ENCODE measurements around the gene ACE2.
A peak's percentile ranks its signal among the peaks of the same experiment; 100 is the strongest.

Gene ACE2

GRCh38 chrX:15574017-15574416 lies 26.7 kb downstream of the ACE2 start:
- DNase-seq: no peak

- no peak for DNase-seq
These were observed 30.6 kb downstream of the ACE2 start for GRCh38 chrX:15570145-15570544.

DNA sequence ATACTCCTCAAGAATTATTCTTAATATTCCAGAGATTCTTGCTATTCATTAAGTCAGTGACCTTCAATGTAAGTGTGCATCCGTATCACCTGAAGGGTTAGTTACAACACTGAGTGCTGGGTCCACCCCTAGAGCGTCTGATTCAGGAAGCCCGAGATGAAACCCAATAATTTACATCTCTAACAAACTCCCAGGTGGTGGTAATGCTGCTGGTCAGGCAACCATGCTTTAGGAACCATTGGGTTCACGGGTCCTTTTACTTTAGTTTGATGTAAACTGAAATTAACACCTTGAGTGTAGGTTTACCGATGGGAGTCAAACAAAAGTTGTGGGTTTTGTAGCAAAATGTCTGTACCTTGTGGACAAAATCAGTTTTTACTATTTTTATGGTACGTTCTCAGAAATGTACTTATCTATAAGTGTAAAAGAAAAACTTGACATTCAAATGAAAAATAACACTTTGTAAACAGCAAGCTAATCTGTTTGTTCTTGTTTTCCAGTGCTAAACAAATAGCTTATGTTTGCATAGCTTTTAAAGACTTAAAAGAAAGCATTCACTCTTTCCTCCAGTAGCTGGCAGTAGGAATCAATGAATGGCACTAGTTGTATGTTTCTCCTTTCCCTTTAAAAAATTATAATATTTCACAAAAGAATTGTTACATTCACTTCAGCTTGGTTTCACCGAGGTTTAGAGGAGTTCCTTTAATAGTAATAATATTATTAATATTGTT lies 32.7 kb downstream of the ACE2 start:
- no peak for DNase-seq

DNA sequence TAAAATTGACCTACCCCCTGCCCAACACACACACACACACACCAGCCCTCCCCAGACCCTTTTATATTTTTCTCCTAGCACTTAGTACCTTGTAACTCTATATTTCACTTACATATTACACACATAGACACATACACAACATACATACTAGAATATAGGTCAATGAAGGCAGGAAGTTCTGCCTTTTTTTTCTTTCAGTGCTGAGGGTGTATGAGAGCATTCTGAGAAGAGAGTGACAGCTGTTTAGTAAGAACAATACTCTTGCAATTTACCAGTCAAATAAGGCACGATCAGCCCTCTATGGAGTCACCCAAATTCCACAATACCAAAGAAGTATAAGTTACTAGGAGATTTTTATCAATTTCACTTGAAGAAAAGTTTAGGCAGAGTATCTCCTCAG lies 33.5 kb downstream of the ACE2 start:
- DNase-seq: no peak

- DNase-seq: no peak
These were observed 34.5 kb downstream of the ACE2 start for GRCh38 chrX:15566244-15566643.

DNA sequence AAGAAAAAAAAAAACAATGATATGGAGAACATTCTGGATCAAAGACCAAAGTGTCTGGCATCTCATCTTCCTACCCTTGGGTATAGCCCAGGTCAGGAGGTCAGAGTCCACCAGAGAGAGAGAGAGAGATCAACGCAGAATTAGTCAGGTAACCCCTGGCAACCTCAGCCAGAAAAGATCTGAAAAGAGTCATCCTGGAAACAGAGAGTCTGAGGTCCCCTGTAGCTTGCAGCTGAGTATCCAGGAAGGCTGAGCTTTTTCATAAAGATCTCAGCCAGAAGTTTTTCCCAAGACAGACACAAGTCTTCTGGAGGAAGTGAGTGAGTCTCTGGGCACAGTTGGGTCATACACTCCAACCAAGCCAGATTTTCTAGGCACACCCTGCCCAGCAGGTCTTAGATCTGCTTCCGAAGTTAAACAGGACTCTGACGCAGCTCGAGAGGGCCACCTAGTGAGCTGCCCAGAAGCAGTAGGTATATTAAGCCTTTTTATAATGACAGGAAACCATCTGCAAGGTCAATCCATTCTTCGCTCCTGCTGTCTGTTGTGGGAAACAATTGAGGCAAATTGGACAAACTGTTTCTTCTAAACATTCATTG lies 35.7 kb downstream of the ACE2 start:
- DNase-seq: peak; percentile 65

DNA sequence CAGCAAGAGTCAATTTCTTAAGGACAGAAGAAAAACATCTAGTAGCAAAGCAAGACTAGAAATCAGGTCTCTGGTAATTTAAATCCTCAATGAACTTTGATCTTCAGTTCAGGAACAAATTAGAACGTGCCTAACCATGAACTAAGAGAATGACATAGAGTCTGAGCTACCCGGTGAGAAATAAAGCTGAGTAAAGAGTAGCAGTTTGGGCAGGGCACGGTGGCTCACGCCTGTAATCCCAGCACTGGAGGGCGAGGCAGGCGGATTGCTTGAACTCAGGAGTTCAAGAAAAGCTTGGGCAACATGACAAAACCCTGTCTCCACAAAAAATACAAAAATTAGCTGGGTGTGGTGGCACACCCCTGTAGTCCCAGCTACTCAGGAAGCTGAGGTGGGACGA lies 37.7 kb downstream of the ACE2 start:
- no peak for DNase-seq

GRCh38 chrX:15560924-15561323 lies 39.8 kb downstream of the ACE2 start:
- no peak for DNase-seq

GRCh38 chrX:15559227-15559626 lies 41.5 kb downstream of the ACE2 start:
- DNase-seq: no peak

- no peak for DNase-seq
These were observed 51.4 kb downstream of the ACE2 start for GRCh38 chrX:15549189-15550012.

GRCh38 chrX:15547356-15547755 lies 53.4 kb downstream of the ACE2 start:
- no peak for DNase-seq

DNA sequence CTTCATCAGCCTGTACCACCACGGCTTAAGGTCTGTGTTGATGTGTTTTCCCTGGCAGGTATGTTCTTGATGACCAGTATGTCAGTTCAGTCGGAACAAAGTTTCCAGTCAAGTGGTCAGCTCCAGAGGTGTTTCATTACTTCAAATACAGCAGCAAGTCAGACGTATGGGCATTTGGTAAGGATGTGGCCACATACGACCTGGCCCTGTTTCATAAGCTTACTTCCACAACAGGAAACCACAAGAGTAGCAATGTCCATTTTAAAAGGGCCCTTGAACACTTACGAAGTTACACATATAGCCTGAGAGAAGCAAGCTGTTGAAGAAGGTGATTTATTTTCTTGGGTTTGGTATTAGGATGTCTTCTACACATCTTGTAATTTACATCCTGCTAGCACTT lies 54.0 kb downstream of the ACE2 start:
- DNase-seq: peak; percentile 19

DNA sequence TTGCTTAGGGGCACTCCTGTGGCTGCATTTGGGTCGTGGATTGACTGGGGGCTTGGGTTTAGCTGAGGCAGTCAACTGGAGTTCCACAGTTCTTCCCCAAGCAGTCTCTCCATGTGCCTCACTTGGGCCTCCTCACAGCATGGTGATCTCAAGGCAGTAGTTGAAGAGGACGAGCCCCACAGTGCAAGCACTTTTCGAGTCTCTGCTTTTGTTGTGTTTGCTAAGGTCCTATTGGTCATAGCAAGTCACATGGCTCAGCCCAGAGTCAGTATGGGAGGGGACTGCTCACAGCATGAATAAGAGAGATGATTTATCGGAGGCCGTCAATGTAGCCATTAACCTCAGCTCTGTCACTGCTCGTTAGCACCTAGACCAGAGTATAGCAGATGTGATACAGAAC lies 70.4 kb downstream of the ACE2 start:
- no peak for DNase-seq

DNA sequence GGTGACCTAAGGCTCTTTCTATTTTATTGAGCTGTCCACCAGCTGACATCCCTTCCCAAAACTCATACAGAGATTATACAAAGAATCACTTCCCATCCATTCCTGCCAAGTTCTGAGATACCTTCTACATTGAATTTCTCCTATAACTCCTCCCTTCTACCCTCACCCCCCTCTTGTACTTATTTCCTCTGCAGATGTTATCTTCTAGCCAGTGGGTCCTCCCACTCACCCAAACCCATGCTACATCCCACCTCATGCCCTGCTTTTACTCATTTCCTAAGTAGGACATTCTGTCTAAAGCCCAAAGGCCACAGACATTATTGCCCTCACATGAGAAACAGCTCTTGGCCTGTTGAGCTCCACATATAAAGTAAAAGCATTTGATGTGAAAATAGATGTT lies 71.6 kb downstream of the ACE2 start:
- no peak for DNase-seq

DNA sequence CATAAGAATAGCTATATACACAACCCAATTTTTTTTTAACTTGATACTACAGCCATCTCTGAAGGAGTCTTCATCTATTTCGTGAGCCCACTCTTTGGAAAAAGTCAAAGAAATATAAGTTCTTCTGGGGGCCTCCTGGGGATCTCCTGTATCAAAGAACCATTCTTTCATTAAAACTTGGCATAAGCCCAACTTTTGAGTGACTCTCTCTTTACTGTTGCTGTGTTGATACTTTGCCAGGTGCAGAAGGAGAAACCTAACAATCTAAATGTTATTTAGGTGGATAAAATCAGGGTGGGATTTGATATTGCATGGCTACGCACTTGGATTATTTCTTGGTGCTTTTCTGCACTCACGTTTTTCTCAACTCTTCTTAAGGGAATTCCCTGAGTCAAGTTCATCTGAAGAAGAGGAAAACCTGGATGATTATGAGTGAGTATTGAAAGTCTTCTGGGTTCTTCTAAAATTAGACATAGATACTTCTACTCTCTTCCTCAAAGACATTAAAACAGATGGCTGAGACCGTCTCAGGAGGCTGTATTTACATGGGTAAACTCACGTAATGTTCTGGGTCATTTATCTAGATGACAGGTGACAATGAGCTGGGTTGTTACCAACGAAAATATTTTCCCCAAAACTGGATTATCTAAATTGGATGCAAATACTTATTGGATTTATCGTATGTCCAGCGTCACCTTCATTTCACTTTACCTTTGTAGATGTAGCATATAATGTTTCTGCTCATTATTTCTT lies 74.9 kb downstream of the ACE2 start:
- DNase-seq: no peak

- no peak for DNase-seq
These were observed 76.3 kb downstream of the ACE2 start for GRCh38 chrX:15524417-15524816.

- DNase-seq: no peak
These were observed 77.7 kb downstream of the ACE2 start for GRCh38 chrX:15523088-15523487.

DNA sequence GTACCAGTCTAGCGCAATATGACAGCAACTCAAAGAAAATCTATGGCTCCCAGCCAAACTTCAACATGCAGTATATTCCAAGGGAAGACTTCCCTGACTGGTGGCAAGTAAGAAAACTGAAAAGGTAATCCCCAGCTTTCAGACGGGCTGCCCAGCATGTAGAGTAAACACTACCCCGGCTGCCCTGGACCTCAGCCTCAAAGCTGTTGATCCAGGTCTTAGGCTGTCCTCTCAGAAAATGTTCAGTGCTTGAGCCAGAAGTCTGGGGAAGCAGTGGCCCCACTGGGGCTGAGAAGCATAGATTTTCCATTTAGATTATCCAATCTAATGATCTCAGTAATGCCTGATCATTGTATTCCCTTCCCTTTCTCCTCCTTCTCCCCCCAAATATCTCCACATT lies 78.3 kb downstream of the ACE2 start:
- no peak for DNase-seq

GRCh38 chrX:15515931-15516330 lies 84.8 kb downstream of the ACE2 start:
- DNase-seq: no peak

DNA sequence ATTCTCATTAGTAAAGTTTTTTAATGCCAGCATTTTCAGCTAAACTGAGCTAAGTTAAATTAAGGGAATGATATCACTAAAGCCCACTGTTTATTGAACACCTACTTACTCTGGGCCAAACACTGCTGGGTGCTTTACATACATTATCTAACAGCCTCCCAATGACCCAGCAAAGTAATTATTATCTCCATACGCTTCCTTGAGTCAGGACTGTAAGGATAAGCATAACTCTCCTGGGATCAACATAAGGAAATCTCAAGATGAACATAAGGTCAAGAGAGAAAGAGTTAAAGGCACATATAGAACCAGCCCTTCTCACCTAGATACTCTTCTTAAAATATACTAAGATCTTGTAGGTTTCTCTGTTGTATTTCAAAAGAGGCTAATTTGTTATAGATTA lies 86.5 kb downstream of the ACE2 start:
- no peak for DNase-seq

GRCh38 chrX:15512401-15512965 lies 88.3 kb downstream of the ACE2 start:
- DNase-seq: no peak

GRCh38 chrX:15511563-15511962 lies 89.2 kb downstream of the ACE2 start:
- no peak for DNase-seq
